Neural cell (in vitro differentiated cells): ENCODE measurements around the gene PLA2G2E.

ENCODE experiments used
- EP300 ChIP-seq: fragments of 450-650 bp; conservative IDR thresholded peaks from 2 replicates; pipeline ENCODE4 v1.6.1; 2014; ENCODE audit warnings: antibody characterized with exemption, mild to moderate bottlenecking, moderate library complexity; ENCODE audit not compliant: poor library complexity, severe bottlenecking
- EZH2 ChIP-seq: fragments of 200-600, 300-800 bp; shearing (Covaris generic), sonication (generic); IDR thresholded peaks from 2 replicates; pipeline ENCODE4 v1.6.1; 2014; ENCODE audit warnings: antibody characterized with exemption, low read length, borderline replicate concordance, mild to moderate bottlenecking; ENCODE audit not compliant: insufficient read depth, poor library complexity, severe bottlenecking
- MXI1 ChIP-seq: fragments of 450-650 bp; conservative IDR thresholded peaks from 2 replicates; pipeline ENCODE4 v1.6.1; 2014; ENCODE audit warnings: antibody characterized with exemption, mild to moderate bottlenecking; ENCODE audit not compliant: poor library complexity, severe bottlenecking
- POLR2AphosphoS5 ChIP-seq: IDR thresholded peaks from 2 replicates; pipeline ENCODE4 v1.6.1; 2012
- RAD21 ChIP-seq: fragments of 450-650 bp; conservative IDR thresholded peaks from 2 replicates; pipeline ENCODE4 v1.6.1; 2014; ENCODE audit warnings: antibody characterized with exemption, mild to moderate bottlenecking, moderate library complexity
- SMC3 ChIP-seq: fragments of 450-650 bp; conservative IDR thresholded peaks from 2 replicates; pipeline ENCODE4 v1.6.1; 2014; ENCODE audit warnings: antibody characterized with exemption, mild to moderate bottlenecking, moderate library complexity; ENCODE audit not compliant: poor library complexity
- TAF1 ChIP-seq: IDR thresholded peaks from 2 replicates; pipeline ENCODE4 v1.6.1; 2012; ENCODE audit warnings: low read depth
- TF ChIP-seq, protein P1 (sequence below): fragments of 450-650 bp; IDR thresholded peaks from 2 replicates; pipeline ENCODE4 v1.5.1; 2014; ENCODE audit warnings: antibody characterized with exemption, mild to moderate bottlenecking, moderate library complexity; ENCODE audit not compliant: poor library complexity, severe bottlenecking
- TF ChIP-seq, protein P2 (sequence below): IDR thresholded peaks from 2 replicates; pipeline ENCODE4 v1.6.1; 2012; ENCODE audit warnings: borderline replicate concordance

DNA sequence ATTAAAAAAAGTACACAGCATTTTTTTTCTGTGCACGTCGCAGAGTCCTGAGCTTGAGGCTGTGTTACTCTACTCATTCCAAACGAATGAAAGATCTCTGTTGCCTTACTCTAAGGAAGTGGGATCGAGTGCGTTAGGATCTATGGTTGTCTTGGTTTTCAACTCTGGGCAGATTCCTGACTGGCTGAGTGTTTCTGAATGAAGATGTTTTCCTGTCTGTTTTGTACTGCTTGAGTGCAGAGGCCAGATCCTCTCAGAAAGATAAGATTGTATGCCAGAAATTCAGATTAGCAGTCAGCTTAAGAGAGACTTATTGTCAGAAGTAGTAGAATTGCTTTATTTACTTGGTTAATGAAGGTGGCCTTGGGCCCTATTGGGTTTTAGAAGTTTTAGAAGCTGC lies 14.0 kb downstream of the PLA2G2E start:
- TF ChIP-seq, protein P1, sequence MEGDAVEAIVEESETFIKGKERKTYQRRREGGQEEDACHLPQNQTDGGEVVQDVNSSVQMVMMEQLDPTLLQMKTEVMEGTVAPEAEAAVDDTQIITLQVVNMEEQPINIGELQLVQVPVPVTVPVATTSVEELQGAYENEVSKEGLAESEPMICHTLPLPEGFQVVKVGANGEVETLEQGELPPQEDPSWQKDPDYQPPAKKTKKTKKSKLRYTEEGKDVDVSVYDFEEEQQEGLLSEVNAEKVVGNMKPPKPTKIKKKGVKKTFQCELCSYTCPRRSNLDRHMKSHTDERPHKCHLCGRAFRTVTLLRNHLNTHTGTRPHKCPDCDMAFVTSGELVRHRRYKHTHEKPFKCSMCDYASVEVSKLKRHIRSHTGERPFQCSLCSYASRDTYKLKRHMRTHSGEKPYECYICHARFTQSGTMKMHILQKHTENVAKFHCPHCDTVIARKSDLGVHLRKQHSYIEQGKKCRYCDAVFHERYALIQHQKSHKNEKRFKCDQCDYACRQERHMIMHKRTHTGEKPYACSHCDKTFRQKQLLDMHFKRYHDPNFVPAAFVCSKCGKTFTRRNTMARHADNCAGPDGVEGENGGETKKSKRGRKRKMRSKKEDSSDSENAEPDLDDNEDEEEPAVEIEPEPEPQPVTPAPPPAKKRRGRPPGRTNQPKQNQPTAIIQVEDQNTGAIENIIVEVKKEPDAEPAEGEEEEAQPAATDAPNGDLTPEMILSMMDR = no peak
- TF ChIP-seq EP300 (no peak), SMC3 (no peak), TAF1 (no peak), EZH2 (no peak), POLR2AphosphoS5 (no peak), RAD21 (no peak), MXI1 (no peak)
- TF ChIP-seq, protein P2, sequence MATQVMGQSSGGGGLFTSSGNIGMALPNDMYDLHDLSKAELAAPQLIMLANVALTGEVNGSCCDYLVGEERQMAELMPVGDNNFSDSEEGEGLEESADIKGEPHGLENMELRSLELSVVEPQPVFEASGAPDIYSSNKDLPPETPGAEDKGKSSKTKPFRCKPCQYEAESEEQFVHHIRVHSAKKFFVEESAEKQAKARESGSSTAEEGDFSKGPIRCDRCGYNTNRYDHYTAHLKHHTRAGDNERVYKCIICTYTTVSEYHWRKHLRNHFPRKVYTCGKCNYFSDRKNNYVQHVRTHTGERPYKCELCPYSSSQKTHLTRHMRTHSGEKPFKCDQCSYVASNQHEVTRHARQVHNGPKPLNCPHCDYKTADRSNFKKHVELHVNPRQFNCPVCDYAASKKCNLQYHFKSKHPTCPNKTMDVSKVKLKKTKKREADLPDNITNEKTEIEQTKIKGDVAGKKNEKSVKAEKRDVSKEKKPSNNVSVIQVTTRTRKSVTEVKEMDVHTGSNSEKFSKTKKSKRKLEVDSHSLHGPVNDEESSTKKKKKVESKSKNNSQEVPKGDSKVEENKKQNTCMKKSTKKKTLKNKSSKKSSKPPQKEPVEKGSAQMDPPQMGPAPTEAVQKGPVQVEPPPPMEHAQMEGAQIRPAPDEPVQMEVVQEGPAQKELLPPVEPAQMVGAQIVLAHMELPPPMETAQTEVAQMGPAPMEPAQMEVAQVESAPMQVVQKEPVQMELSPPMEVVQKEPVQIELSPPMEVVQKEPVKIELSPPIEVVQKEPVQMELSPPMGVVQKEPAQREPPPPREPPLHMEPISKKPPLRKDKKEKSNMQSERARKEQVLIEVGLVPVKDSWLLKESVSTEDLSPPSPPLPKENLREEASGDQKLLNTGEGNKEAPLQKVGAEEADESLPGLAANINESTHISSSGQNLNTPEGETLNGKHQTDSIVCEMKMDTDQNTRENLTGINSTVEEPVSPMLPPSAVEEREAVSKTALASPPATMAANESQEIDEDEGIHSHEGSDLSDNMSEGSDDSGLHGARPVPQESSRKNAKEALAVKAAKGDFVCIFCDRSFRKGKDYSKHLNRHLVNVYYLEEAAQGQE = no peak
